H1 (cell line): Measurements from ENCODE around the gene PSME3. TPM values are rescaled to one million over a fixed set of nuclear protein-coding genes. Genes with fewer than 3 reads are reported as not detected.

ENCODE experiments used
- CTCF ChIA-PET: fragments of 300-600 bp; sonication (Branson Sonifier 250); formaldehyde crosslinking; loops from one replicate; lab custom pipeline; 2021; ENCODE audit not compliant: partially characterized antibody; lab: Charles Lee
- POLR2A ChIA-PET: fragments of 300-600 bp; sonication (Branson Sonifier 250); formaldehyde crosslinking; loops from one replicate; lab custom pipeline; 2021; ENCODE audit warnings: inconsistent platforms; ENCODE audit not compliant: partially characterized antibody; lab: Charles Lee
- DNase-seq, 2 experiments: peaks; one replicate each; pipeline versions ENCODE4 v3.0.0 to v3.0.0-alpha.2; 2010 to 2022; ENCODE audit warnings: low spot score in 2 of 2, low read depth in 1 of 2, mixed read lengths in 1 of 2
- FAIRE-seq: peaks from 2 replicates; lab custom pipeline; 2011; peaks lifted over from hg19 to GRCh38; lab: Jason Lieb, UNC
- H2AFZ ChIP-seq: 2 replicates; pipeline ENCODE4 v1.8.1; 2012; ENCODE audit warnings: low read length, inconsistent platforms
- H2AK5ac ChIP-seq: 2 replicates; pipeline ENCODE4 v1.6.1; 2013; ENCODE audit warnings: low read depth, low read length
- H2BK120ac ChIP-seq: replicated peaks from 2 replicates; pipeline ENCODE3; 2013; ENCODE audit warnings: low read depth, low read length, inconsistent platforms
- H2BK12ac ChIP-seq: 2 replicates; pipeline ENCODE4 v1.6.1; 2013; ENCODE audit warnings: low read depth, low read length
- H2BK15ac ChIP-seq: 2 replicates; pipeline ENCODE4 v1.6.1; 2013; ENCODE audit warnings: low read length
- H2BK20ac ChIP-seq: 2 replicates; pipeline ENCODE4 v1.6.1; 2013; ENCODE audit warnings: low read length
- H2BK5ac ChIP-seq: 2 replicates; pipeline ENCODE4 v1.6.1; 2013; ENCODE audit warnings: low read depth, low read length
- H3K14ac ChIP-seq: 2 replicates; pipeline ENCODE4 v1.6.1; 2013; ENCODE audit warnings: inconsistent platforms; ENCODE audit not compliant: insufficient read length
- H3K18ac ChIP-seq: 2 replicates; pipeline ENCODE4 v1.6.1; 2013; ENCODE audit warnings: low read length; ENCODE audit errors: extremely low read depth
- H3K23ac ChIP-seq: 2 replicates; pipeline ENCODE4 v1.6.1; 2013; ENCODE audit warnings: inconsistent platforms; ENCODE audit not compliant: insufficient read length
- H3K23me2 ChIP-seq: 2 replicates; pipeline ENCODE4 v1.6.1; 2013; ENCODE audit warnings: low read depth, low read length
- H3K27ac ChIP-seq: 2 replicates; pipeline ENCODE4 v1.6.1; 2011; ENCODE audit warnings: low read depth, low read length, inconsistent platforms
- H3K27me3 ChIP-seq, 4 experiments: replicated peaks in 1 of 4; 1 replicate in 1 of 4; 2 replicates in 3 of 4; pipeline versions ENCODE4 v1.6.1 to v1.8.1; 2011 to 2013; ENCODE audit warnings: low read length in 3 of 4, mild to moderate bottlenecking in 3 of 4, inconsistent platforms in 2 of 4, mixed read lengths in 2 of 4, moderate library complexity in 1 of 4; ENCODE audit not compliant: control insufficient read depth in 3 of 4, insufficient read depth in 3 of 4; ENCODE audit errors: extremely low read depth in 1 of 4
- H3K36me3 ChIP-seq, 4 experiments: 2 replicates each; pipeline versions ENCODE4 v1.6.1 to v1.8.1; 2011 to 2013; ENCODE audit warnings: mild to moderate bottlenecking in 4 of 4, low read length in 3 of 4, moderate library complexity in 2 of 4, control low read depth in 1 of 4, inconsistent platforms in 1 of 4; ENCODE audit not compliant: insufficient read depth in 4 of 4, control insufficient read depth in 2 of 4
- H3K4ac ChIP-seq: replicated peaks from 2 replicates; pipeline ENCODE3; 2013; ENCODE audit warnings: low read length, low read depth, mixed read lengths, inconsistent platforms; ENCODE audit not compliant: insufficient read length
- H3K4me1 ChIP-seq, 4 experiments: replicated peaks in 1 of 4; 1 replicate in 1 of 4; 2 replicates in 3 of 4; pipeline versions ENCODE4 v1.6.1 to v1.8.1; 2011 to 2013; ENCODE audit warnings: low read length in 3 of 4, inconsistent platforms in 2 of 4, mixed read lengths in 1 of 4; ENCODE audit not compliant: insufficient read depth in 4 of 4, control insufficient read depth in 3 of 4
- H3K4me2 ChIP-seq, 2 experiments: 2 replicates each; pipeline versions ENCODE4 v1.6.1 to v1.8.1; 2011 to 2013; ENCODE audit warnings: low read depth in 2 of 2, low read length in 2 of 2, control low read depth in 1 of 2, inconsistent platforms in 1 of 2, mild to moderate bottlenecking in 1 of 2; ENCODE audit not compliant: insufficient read depth in 1 of 2
- H3K4me3 ChIP-seq, 4 experiments: fragments of 200-600, 300-600 bp in 1 of 4; sonication (generic), shearing (Covaris generic), sonication (Bioruptor Twin) in 1 of 4; 2 replicates each; pipeline versions ENCODE4 v1.5.1 to v1.8.1; 2011 to 2016; ENCODE audit warnings: low read length in 4 of 4, low read depth in 3 of 4, control low read depth in 2 of 4, inconsistent platforms in 2 of 4, mild to moderate bottlenecking in 2 of 4, mixed read lengths in 1 of 4, moderate library complexity in 1 of 4; ENCODE audit not compliant: insufficient read depth in 2 of 4; ENCODE audit errors: extremely low read depth in 1 of 4
- H3K56ac ChIP-seq: replicated peaks from 2 replicates; pipeline ENCODE3; 2013; ENCODE audit warnings: low read depth, mild to moderate bottlenecking, mixed read lengths, low read length, inconsistent platforms; ENCODE audit not compliant: insufficient read length
- H3K79me1 ChIP-seq: 2 replicates; pipeline ENCODE4 v1.6.1; 2013; ENCODE audit warnings: low read depth, low read length, control low read depth
- H3K79me2 ChIP-seq, 2 experiments: 2 replicates each; pipeline versions ENCODE4 v1.6.1 to v1.8.1; 2012 to 2013; ENCODE audit warnings: low read length in 2 of 2, mild to moderate bottlenecking in 2 of 2, inconsistent platforms in 1 of 2; ENCODE audit not compliant: insufficient read depth in 2 of 2, control insufficient read depth in 1 of 2
- H3K9ac ChIP-seq, 4 experiments: replicated peaks in 1 of 4; 1 replicate in 1 of 4; 2 replicates in 3 of 4; pipeline versions ENCODE4 v1.6.1 to v1.8.1; 2011 to 2013; ENCODE audit warnings: low read depth in 3 of 4, low read length in 3 of 4, control low read depth in 2 of 4, mild to moderate bottlenecking in 2 of 4, moderate library complexity in 2 of 4, inconsistent platforms in 1 of 4; ENCODE audit errors: extremely low read depth in 1 of 4
- H3K9me3 ChIP-seq, 2 experiments: 2 replicates each; pipeline versions ENCODE4 v1.6.1 to v1.8.1; 2012 to 2013; ENCODE audit warnings: mild to moderate bottlenecking in 2 of 2, moderate library complexity in 2 of 2, control low read depth in 1 of 2, inconsistent platforms in 1 of 2, low read depth in 1 of 2, low read length in 1 of 2, mixed read lengths in 1 of 2; ENCODE audit not compliant: insufficient read depth in 2 of 2
- H4K20me1 ChIP-seq, 2 experiments: replicated peaks in 1 of 2; 2 replicates each; pipeline versions ENCODE3 to v1.8.1; 2011 to 2013; ENCODE audit warnings: inconsistent platforms in 2 of 2, low read length in 2 of 2, mild to moderate bottlenecking in 1 of 2; ENCODE audit not compliant: insufficient read depth in 2 of 2, control insufficient read depth in 1 of 2
- H4K5ac ChIP-seq: 2 replicates; pipeline ENCODE4 v1.6.1; 2013; ENCODE audit warnings: low read length, low read depth, mixed read lengths, inconsistent platforms; ENCODE audit not compliant: insufficient read length
- H4K8ac ChIP-seq: 2 replicates; pipeline ENCODE4 v1.8.0; 2013; ENCODE audit warnings: mild to moderate bottlenecking, moderate library complexity, low read length, inconsistent platforms; ENCODE audit not compliant: insufficient read depth; ENCODE audit errors: extremely low read depth
- H4K91ac ChIP-seq: replicated peaks from 2 replicates; pipeline ENCODE3; 2013; ENCODE audit warnings: low read length, mixed read lengths, inconsistent platforms; ENCODE audit not compliant: insufficient read length
- BRCA1 ChIP-seq: IDR thresholded peaks from 2 replicates; pipeline ENCODE4 v1.6.1; 2012; ENCODE audit warnings: low read depth, low read length, improper control_type of control experiment
- CEBPB ChIP-seq: IDR thresholded peaks from 2 replicates; pipeline ENCODE4 v1.6.1; 2012; ENCODE audit warnings: low read depth, low read length
- JUN ChIP-seq: IDR thresholded peaks from 2 replicates; pipeline ENCODE4 v1.6.1; 2011; ENCODE audit warnings: low read depth, mild to moderate bottlenecking, improper control_type of control experiment, low read length
- KDM5A ChIP-seq: fragments of 200-600 bp; IDR thresholded peaks from 2 replicates; pipeline ENCODE4 v1.7.1; 2012; ENCODE audit warnings: mild to moderate bottlenecking, low read length, inconsistent platforms, mixed read lengths
- MAFK ChIP-seq: IDR thresholded peaks from 2 replicates; pipeline ENCODE4 v1.6.1; 2012; ENCODE audit warnings: low read depth, mild to moderate bottlenecking, improper control_type of control experiment, low read length
- MAX ChIP-seq: IDR thresholded peaks from 2 replicates; pipeline ENCODE4 v1.6.1; 2012; ENCODE audit warnings: inconsistent platforms
- NANOG ChIP-seq: IDR thresholded peaks from 2 replicates; pipeline ENCODE4 v1.6.1; 2011; ENCODE audit warnings: low read length, low read depth, mild to moderate bottlenecking, inconsistent platforms; ENCODE audit not compliant: insufficient read depth, poor library complexity, severe bottlenecking
- RBBP5 ChIP-seq: IDR thresholded peaks from 2 replicates; pipeline ENCODE4 v1.7.1; 2012; ENCODE audit warnings: low read depth, mild to moderate bottlenecking, inconsistent platforms, low read length, moderate library complexity, borderline replicate concordance
- TCF12 ChIP-seq: IDR thresholded peaks from 2 replicates; pipeline ENCODE4 v1.6.1; 2011; ENCODE audit warnings: low read depth, mild to moderate bottlenecking, low read length
- YY1 ChIP-seq: IDR thresholded peaks from 2 replicates; pipeline ENCODE4 v1.6.1; 2011; ENCODE audit warnings: low read depth, mild to moderate bottlenecking, low read length
- WGBS, 2 experiments: shearing (Covaris generic) in 1 of 2; methylation state at CpG; one replicate each; pipeline versions ENCODE4 v1.1.6 to v1.1.7; 2013 to 2015; ENCODE audit warnings: low lambda C conversion rate in 2 of 2, mixed read lengths in 2 of 2, inconsistent platforms in 1 of 2, low coverage in 1 of 2, missing lambda C conversion rate in 1 of 2; ENCODE audit not compliant: insufficient replicate concordance in 2 of 2, insufficient coverage in 1 of 2, insufficient read length in 1 of 2; ENCODE audit errors: extremely low coverage in 1 of 2, missing lambda C conversion rate in 1 of 2; 5-methylcytosine and 5-hydroxymethylcytosine counted together
- polyA plus RNA-seq, 7 experiments: library from polyadenylated mRNA; depleted of rRNA in 3 of 7; stranded (reverse) in 5 of 7; unstranded in 2 of 7; fragments of >200 nt in 5 of 7; fragments of 200-250 nt in 2 of 7; gene quantifications; 1 replicate in 5 of 7; 2 replicates in 1 of 7; 4 replicates in 1 of 7; pipeline versions ENCODE4 v1.2.1 to v1.2.3, GENCODE V29; 2011 to 2013; ENCODE audit warnings: missing spikeins in 2 of 7, mixed read lengths in 2 of 7
- total RNA-seq: library from RNA; stranded (reverse); fragmentation: NEBNext Ultra II Directional; extraction: Animal tissue kit (Norgen Biotek cat#: 25700); gene quantifications from 2 replicates; pipeline ENCODE4 v1.2.1, GENCODE V29; 2021

The PSME3 gene
- total and polyA plus RNA-seq, 2 of the 8 experiments (the other 6 are each of a cell fraction or from before 2014, with no cell fraction given), result 149 to 224 TPM

GRCh38 chr17:42871647-42872046, 38.5 kb downstream of the PSME3 start:
- no peak for FAIRE-seq
- Histone ChIP-seq H2AK5ac (no peak overlapping the region), H3K9ac (no peak overlapping the region), H3K18ac (no peak overlapping the region), H3K79me1 (no peaks in the 10 kb centered on the region), H2BK120ac (no peak overlapping the region), H3K79me2 (no peaks in the 10 kb centered on the region), H2BK5ac (no peak overlapping the region), H2BK20ac (no peak overlapping the region), H3K27ac (no peak overlapping the region), H4K20me1 (no peaks in the 10 kb centered on the region), H4K91ac (no peak overlapping the region), H3K56ac (no peak overlapping the region), H2AFZ (no peak overlapping the region), H3K9me3 (peaks cover 2 to 11% of the 10 kb centered on the region in 2 experiments; a peak in 1 of 4 replicates), H3K14ac (no peak overlapping the region), H3K23me2 (no peaks in the 10 kb centered on the region), H3K4me2 (no peak overlapping the region), H4K8ac (no peak overlapping the region), H3K36me3 (no peaks in the 10 kb centered on the region), H3K27me3 (no peaks in the 10 kb centered on the region), H2BK12ac (no peak overlapping the region), H4K5ac (no peak overlapping the region), H3K4ac (no peak overlapping the region), H3K4me3 (no peak overlapping the region), H2BK15ac (no peak overlapping the region), H3K4me1 (no peaks in the 10 kb centered on the region), H3K23ac (no peak overlapping the region)
- DNase-seq, result no peak
- ChIA-PET POLR2A (no interaction called here), CTCF (interaction anchor here (0.7 kb wide), 1 partner anchor 794 kb away, joined by 3 read pairs; no protein-coding TSS in a partner anchor)
- 93% methylated on average over 4 of the region's 4 CpGs; no CpG with 5 or more reads in 1 of the 2 experiments for WGBS, 2 experiments
- TF ChIP-seq KDM5A (no peak), MAX (no peak), MAFK (no peak), RBBP5 (no peak), CEBPB (no peak), NANOG (no peak), BRCA1 (no peak), TCF12 (no peak), YY1 (no peak), JUN (no peak)
